Chondrocyte (in vitro differentiated cells): ENCODE results near the gene NETO2. TPM values are rescaled to one million over a fixed set of nuclear protein-coding genes. Genes with fewer than 3 reads are reported as not detected.
A peak's percentile ranks its signal among the peaks of the same experiment; 100 is the strongest.
"Not testable (repeated sequence)": the region's sequence is repeated elsewhere in the genome, so short reads cannot be mapped to it uniquely, and the experiment has no call there.

Source experiments
- DNase-seq: peaks from one replicate; pipeline ENCODE4 v3.0.0; 2021; ENCODE audit warnings: mixed read lengths, low spot score
- H3K27ac Mint-ChIP-seq: one replicate; pipeline ENCODE4 v1.8.0; 2021; ENCODE audit warnings: mild to moderate bottlenecking, moderate library complexity, mixed read lengths; ENCODE audit not compliant: unreplicated experiment
- H3K27me3 Mint-ChIP-seq: 2 replicates; pipeline ENCODE4 v1.8.0; 2021; ENCODE audit warnings: low read depth, mixed read lengths
- H3K36me3 Mint-ChIP-seq: 2 replicates; pipeline ENCODE4 v1.8.0; 2021; ENCODE audit warnings: low read depth, mixed read lengths
- H3K4me1 Mint-ChIP-seq: 2 replicates; pipeline ENCODE4 v1.8.0; 2021; ENCODE audit warnings: low read depth, mild to moderate bottlenecking, mixed read lengths
- H3K4me3 Mint-ChIP-seq: one replicate; pipeline ENCODE4 v1.8.0; 2021; ENCODE audit warnings: mild to moderate bottlenecking, moderate library complexity, mixed read lengths; ENCODE audit not compliant: unreplicated experiment
- H3K9me3 Mint-ChIP-seq: 2 replicates; pipeline ENCODE4 v1.8.0; 2021; ENCODE audit warnings: low read depth, mixed read lengths
- total RNA-seq: library from RNA; stranded (reverse); gene quantifications from 3 replicates; pipeline ENCODE4 v1.2.1, GENCODE V29; 2021
- TF ChIP-seq, protein P1 (sequence below): fragments of 200-600 bp; sonication (generic); IDR thresholded peaks from 2 replicates; pipeline ENCODE4 v1.5.0; 2021; ENCODE audit warnings: antibody characterized with exemption, mild to moderate bottlenecking, moderate library complexity

Gene NETO2
- total RNA-seq, 1 donor from 2014 or later, result 9.0 TPM

DNA sequence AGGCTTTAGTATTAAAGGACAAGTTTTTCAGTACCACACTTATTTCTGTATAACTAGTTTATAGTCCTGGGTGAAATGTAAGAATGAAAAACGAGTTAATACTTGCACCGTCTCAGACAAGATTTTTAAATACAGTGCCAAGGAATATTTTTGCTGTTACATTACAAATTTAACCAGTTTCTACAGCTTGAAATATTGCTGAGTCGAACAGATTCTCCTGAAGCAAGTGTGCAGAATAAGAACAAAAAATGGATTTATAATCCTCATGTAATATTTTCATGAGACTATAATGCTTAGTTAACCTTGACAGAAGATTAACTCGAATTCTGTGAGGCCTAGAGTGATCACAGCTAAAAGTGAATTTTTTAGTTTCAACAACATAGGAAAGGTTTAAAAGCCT, 3.1 kb downstream of the NETO2 start:
- Mint-ChIP-seq H3K27me3 (no peaks in the 10 kb centered on the region), H3K36me3 (no peaks in the 10 kb centered on the region), H3K9me3 (no peaks in the 10 kb centered on the region), H3K4me3 (no peak overlapping the region), H3K27ac (no peak overlapping the region), H3K4me1 (peaks cover 17% of the 10 kb centered on the region)
- DNase-seq, result no peak
- TF ChIP-seq, protein P1, sequence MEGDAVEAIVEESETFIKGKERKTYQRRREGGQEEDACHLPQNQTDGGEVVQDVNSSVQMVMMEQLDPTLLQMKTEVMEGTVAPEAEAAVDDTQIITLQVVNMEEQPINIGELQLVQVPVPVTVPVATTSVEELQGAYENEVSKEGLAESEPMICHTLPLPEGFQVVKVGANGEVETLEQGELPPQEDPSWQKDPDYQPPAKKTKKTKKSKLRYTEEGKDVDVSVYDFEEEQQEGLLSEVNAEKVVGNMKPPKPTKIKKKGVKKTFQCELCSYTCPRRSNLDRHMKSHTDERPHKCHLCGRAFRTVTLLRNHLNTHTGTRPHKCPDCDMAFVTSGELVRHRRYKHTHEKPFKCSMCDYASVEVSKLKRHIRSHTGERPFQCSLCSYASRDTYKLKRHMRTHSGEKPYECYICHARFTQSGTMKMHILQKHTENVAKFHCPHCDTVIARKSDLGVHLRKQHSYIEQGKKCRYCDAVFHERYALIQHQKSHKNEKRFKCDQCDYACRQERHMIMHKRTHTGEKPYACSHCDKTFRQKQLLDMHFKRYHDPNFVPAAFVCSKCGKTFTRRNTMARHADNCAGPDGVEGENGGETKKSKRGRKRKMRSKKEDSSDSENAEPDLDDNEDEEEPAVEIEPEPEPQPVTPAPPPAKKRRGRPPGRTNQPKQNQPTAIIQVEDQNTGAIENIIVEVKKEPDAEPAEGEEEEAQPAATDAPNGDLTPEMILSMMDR, result no peak

DNA sequence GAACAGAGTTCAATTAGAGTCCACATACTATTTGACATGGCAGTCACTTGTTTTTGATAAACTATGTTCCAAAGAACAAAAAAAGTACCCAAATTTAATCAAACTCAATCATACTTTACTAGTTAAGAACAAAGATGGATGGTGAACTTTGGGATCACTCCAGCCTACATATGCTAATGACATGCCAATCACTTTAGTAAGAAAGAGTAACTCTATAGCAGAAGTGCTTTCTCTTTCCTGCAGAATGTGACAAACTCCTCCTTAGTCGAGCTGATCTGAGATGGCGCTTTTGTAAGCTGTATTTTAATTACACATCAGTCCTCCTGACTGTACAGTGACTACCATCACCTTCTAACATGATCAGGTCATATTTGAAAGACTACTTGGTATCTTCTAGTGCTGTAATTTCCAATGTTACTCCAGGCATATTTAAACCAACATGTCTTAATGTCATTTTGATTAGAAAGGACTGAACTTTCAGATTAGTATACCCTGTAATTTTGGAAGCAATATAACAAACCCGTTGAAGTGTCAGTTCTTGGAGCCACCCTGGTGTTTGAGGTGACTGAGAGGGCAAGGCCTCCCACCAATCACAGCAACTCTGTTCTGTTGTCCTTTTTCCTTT, 4.1 kb downstream of the NETO2 start:
- Mint-ChIP-seq H3K27ac (no peak overlapping the region), H3K9me3 (no peaks in the 10 kb centered on the region), H3K4me1 (peaks cover 13% of the 10 kb centered on the region), H3K4me3 (no peak overlapping the region), H3K27me3 (no peaks in the 10 kb centered on the region), H3K36me3 (no peaks in the 10 kb centered on the region)
- no peak for DNase-seq
- TF ChIP-seq, protein P1, result no peak

DNA sequence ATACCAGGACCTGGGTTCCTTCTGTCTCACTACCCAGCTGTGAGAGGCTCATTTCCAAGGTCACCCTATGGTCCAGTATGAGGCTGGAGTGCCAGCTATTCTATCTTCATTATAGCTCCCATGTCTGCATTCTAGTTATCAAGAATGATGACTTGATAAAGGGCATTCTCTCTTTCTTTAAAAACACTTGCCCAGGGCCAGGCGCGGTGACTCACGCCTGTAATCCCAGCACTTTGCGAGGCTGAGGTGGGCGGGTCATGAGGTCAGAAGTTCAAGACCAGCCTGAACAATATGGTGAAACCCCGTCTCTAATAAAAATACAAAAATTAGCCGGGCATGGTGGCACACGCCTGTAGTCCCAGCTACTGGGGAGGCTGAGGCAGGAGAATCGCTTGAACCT, 5.8 kb downstream of the NETO2 start:
- H3K4me1 Mint-ChIP-seq, result peaks cover 12% of the 10 kb centered on the region
- H3K27ac Mint-ChIP-seq, H3K9me3 Mint-ChIP-seq, H3K36me3 Mint-ChIP-seq, H3K4me3 Mint-ChIP-seq, H3K27me3 Mint-ChIP-seq, DNase-seq: not testable (repeated sequence)

DNA sequence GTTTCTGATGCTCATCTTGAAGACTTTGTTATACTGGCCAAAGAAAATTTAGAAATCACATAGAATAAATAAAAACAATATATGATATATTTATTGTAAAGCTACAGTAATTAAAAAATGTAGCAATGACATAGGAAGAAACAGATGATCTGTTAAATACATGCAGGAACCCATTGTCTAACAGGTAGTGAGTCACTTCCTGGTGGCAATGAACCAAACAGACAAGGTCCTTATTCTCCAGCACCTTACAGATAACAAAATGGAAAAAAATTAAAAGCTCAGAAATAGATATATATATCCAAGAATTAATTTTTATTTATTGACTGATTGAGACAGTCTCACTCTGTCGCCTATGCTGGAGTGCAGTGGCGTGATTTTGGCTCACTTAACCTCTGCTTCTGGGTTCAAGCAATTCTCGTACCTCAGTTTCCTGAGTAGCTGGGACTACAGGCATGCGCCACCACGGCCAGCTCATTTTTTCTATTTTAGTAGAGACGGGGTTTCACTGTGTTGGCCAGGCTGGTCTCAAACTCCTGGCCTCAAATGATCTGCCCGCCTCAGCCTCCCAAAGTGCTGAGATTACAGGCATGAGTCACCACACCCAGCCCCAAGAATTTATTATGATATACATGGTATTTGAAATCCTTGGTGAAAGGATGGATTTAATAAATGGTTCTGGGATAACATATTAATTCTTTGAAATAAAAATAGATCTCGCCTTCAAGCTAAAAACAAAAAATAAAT, 7.5 kb downstream of the NETO2 start:
- Mint-ChIP-seq H3K4me1 (peaks cover under 1% of the 10 kb centered on the region), H3K27ac (no peak overlapping the region), H3K4me3 (no peak overlapping the region), H3K9me3 (no peaks in the 10 kb centered on the region), H3K27me3 (no peaks in the 10 kb centered on the region), H3K36me3 (no peaks in the 10 kb centered on the region)
- DNase-seq, result no peak
- TF ChIP-seq, protein P1, result no peak

DNA sequence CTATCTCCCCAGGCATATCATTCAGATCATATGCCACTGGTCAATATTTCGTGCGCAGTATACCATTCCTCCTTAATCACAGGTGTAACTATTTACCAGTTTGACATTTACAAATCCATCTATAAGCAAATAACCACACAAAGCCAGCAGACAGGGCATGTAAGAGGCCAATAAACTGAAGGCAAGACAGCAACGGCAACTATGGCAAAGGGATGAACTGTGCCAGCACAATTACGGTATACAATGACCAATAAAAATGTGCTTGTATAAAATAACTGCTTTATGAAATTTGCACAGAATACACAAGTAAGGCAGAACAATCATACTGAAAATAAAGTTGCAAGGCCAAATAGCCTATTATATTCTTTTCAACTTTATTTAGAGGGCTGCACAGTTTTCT, 9.2 kb downstream of the NETO2 start:
- no peaks in the 10 kb centered on the region for H3K4me1 Mint-ChIP-seq
- H3K4me3 Mint-ChIP-seq, result no peak overlapping the region
- H3K9me3 Mint-ChIP-seq, result no peaks in the 10 kb centered on the region
- H3K36me3 Mint-ChIP-seq, result no peaks in the 10 kb centered on the region
- no peak for DNase-seq
- H3K27me3 Mint-ChIP-seq, result no peaks in the 10 kb centered on the region
- no peak overlapping the region for H3K27ac Mint-ChIP-seq
- TF ChIP-seq, protein P1, result no peak

DNA sequence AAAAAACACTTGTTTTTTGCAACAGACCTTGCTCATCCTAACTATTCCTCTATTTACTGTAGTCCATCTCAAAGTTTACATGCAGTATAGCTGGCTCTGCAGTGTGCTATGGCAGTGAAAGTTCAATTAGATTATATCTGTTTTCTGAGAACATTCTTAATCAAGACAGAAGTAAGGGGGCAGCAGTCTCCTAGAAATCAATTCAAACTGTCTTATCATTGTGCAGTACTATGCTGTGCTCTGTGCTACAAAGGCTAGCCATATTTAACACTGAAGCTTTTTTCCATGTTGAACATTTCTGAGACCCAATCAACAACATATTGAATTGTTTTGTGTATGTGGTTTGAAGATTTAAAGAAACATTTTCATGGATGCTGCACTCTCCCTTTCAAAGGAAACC, 11.4 kb downstream of the NETO2 start:
- H3K4me1 Mint-ChIP-seq, result no peaks in the 10 kb centered on the region
- H3K27ac Mint-ChIP-seq, result no peak overlapping the region
- TF ChIP-seq, protein P1, result peak; percentile 43

More for the DNA sequence above, 11.4 kb downstream of the NETO2 start:
- Mint-ChIP-seq H3K9me3 (no peaks in the 10 kb centered on the region), H3K27me3 (no peaks in the 10 kb centered on the region), H3K4me3 (no peak overlapping the region), H3K36me3 (no peaks in the 10 kb centered on the region)
- no peak for DNase-seq
